ENCODE data around the gene C10orf143. TPM values are rescaled to one million over a fixed set of nuclear protein-coding genes. Genes with fewer than 3 reads are reported as not detected.
A peak's percentile ranks its signal among the peaks of the same experiment; 100 is the strongest.

C10orf143 gene
- total and polyA plus RNA-seq, 2 of the 4 experiments (the other 2 are of a cell fraction): 0.36 to 0.60 TPM

- intact Hi-C loops (cut with micrococcal nuclease): loop anchor here (5.0 kb wide), 2 partner anchors 1866 to 1916 kb away; no protein-coding TSS in a partner anchor
- no TSS peak for BruUV-seq (replicated peaks)
- peak overlapping the region; percentile 4 for H2AFZ ChIP-seq (replicated peaks; ENCODE audit: low read length, poor library complexity)
- H3K27me3 ChIP-seq (ENCODE audit: control insufficient read depth, insufficient read depth, low read length): peaks cover 8% of the 10 kb centered on the region; the same call in 1 of the 2 replicates
- H2AK9ac ChIP-seq (replicated peaks; ENCODE audit: low read depth, low read length, poor library complexity): no peak overlapping the region
- no peak overlapping the region for H4K5ac ChIP-seq (ENCODE audit: low read depth, low read length)
- no peak overlapping the region for H3K23ac ChIP-seq (ENCODE audit: low read depth, low read length)
- H2BK15ac ChIP-seq (ENCODE audit: low read depth, low read length): no peak overlapping the region
- CTCF ChIA-PET: interaction anchor here (0.6 to 2.0 kb wide), 7 partner anchors 11 to 724 kb away, joined by 3 to 10 read pairs (median 3); partner anchors contain the start of gene C10orf143
- H3K14ac ChIP-seq (replicated peaks; ENCODE audit: low read depth, low read length): no peak overlapping the region
- in situ Hi-C loops (cut with MboI; ENCODE audit: low sequenced_read_pairs): no loop called here
- H3K9me3 ChIP-seq (ENCODE audit: control insufficient read depth, insufficient read depth, low read length): no peaks in the 10 kb centered on the region
- POLR2A ChIA-PET (ENCODE audit: unreplicated experiment): no interaction called here
- no peak overlapping the region for H4K91ac ChIP-seq (ENCODE audit: insufficient read depth, low read depth, low read length)
- no peak for TF ChIP-seq CEBPB (IDR thresholded peaks at IDR 0.05; ENCODE audit: low read depth, low read length)
- no peak for TF ChIP-seq MAFK (IDR thresholded peaks at IDR 0.05; ENCODE audit: low read depth, low read length)
- no peak for TF ChIP-seq MXI1 (IDR thresholded peaks at IDR 0.05; ENCODE audit: borderline replicate concordance, low read depth, low read length)
- TF ChIP-seq, protein P1, sequence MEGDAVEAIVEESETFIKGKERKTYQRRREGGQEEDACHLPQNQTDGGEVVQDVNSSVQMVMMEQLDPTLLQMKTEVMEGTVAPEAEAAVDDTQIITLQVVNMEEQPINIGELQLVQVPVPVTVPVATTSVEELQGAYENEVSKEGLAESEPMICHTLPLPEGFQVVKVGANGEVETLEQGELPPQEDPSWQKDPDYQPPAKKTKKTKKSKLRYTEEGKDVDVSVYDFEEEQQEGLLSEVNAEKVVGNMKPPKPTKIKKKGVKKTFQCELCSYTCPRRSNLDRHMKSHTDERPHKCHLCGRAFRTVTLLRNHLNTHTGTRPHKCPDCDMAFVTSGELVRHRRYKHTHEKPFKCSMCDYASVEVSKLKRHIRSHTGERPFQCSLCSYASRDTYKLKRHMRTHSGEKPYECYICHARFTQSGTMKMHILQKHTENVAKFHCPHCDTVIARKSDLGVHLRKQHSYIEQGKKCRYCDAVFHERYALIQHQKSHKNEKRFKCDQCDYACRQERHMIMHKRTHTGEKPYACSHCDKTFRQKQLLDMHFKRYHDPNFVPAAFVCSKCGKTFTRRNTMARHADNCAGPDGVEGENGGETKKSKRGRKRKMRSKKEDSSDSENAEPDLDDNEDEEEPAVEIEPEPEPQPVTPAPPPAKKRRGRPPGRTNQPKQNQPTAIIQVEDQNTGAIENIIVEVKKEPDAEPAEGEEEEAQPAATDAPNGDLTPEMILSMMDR (conservative IDR thresholded peaks at IDR 0.05; ENCODE audit: low read depth, low read length): no peak
- no peak for TF ChIP-seq RCOR1 (IDR thresholded peaks at IDR 0.05; ENCODE audit: insufficient replicate concordance, low read length)
- TF ChIP-seq SMC3 (IDR thresholded peaks at IDR 0.05; ENCODE audit: low read depth, low read length): no peak
- TF ChIP-seq RFX5 (IDR thresholded peaks at IDR 0.05; ENCODE audit: low read depth, low read length): no peak
- TF ChIP-seq MAZ (IDR thresholded peaks at IDR 0.05; ENCODE audit: borderline replicate concordance, low read depth, low read length): no peak
- no peak for TF ChIP-seq POLR2A (IDR thresholded peaks at IDR 0.05; ENCODE audit: low read depth, low read length)
- no peak overlapping the region for H2BK5ac ChIP-seq (ENCODE audit: low read depth, low read length, poor library complexity, severe bottlenecking)
- H2AK5ac ChIP-seq (ENCODE audit: low read depth, low read length): no peak overlapping the region
- DNase-seq (no peak), ATAC-seq (ENCODE audit: low read depth) (peak; percentile 35)
- H3K18ac ChIP-seq (ENCODE audit: low read depth, low read length): no peak overlapping the region
- no peaks in the 10 kb centered on the region for H3K9me1 ChIP-seq (ENCODE audit: insufficient read depth, low read length)
- H3K56ac ChIP-seq (ENCODE audit: extremely low read depth, insufficient read depth, low read length): no peak overlapping the region
- dilution Hi-C loops (cut with HindIII; ENCODE audit: low sequenced_read_pairs, unreplicated experiment): no loop called here
- H4K20me1 ChIP-seq (ENCODE audit: insufficient read depth, low read length): no peaks in the 10 kb centered on the region
- no peak overlapping the region for H3K4ac ChIP-seq (ENCODE audit: low read depth, low read length)
- no peak overlapping the region for H3K4me2 ChIP-seq (ENCODE audit: low read depth, low read length)
- no peaks in the 10 kb centered on the region for H3K36me3 ChIP-seq (ENCODE audit: control insufficient read depth, insufficient read depth, low read length)
- no peak overlapping the region for H2BK20ac ChIP-seq (ENCODE audit: low read depth, low read length)
- H4K8ac ChIP-seq (ENCODE audit: low read depth in 2 of 2, low read length in 2 of 2): no peak overlapping the region
- H3K27ac ChIP-seq (ENCODE audit: insufficient read depth, low read length): no peak overlapping the region
- H2BK120ac ChIP-seq (ENCODE audit: low read depth, low read length): no peak overlapping the region
- WGBS, 2 experiments (ENCODE audit: extremely low coverage in 2 of 2, insufficient read length in 1 of 2): no CpG with 5 or more reads among the region's 3 CpGs
- H3K9ac ChIP-seq (ENCODE audit: low read depth, low read length): no peak overlapping the region
- H3K4me1 ChIP-seq (ENCODE audit: control insufficient read depth, insufficient read depth, low read length): peaks cover 2% of the 10 kb centered on the region; the same call in 1 of the 2 replicates
- H3K79me1 ChIP-seq (ENCODE audit: low read depth in 1 of 2, low read length in 2 of 2): no peaks in the 10 kb centered on the region
- no peak overlapping the region for H3K4me3 ChIP-seq (ENCODE audit: insufficient read depth, low read depth, low read length)
Measured at GRCh38 chr10:130128062-130128781, 17.6 kb upstream of the C10orf143 start.
